Prostate gland (tissue), 2 donors: Measurements from ENCODE around the gene LGR6. TPM values are rescaled to one million over a fixed set of nuclear protein-coding genes. Genes with fewer than 3 reads are reported as not detected.

Source experiments
- DNase-seq: peaks from one replicate; pipeline ENCODE4 v3.0.0-alpha.2; 2019; ENCODE audit warnings: low spot score
- H3K27ac ChIP-seq, 2 donors: fragments of 200-600 bp; sonication (generic); 2 replicates each; pipeline ENCODE4 v1.5.1; 2017 to 2019
- H3K27me3 ChIP-seq: fragments of 200-600 bp; sonication (generic); replicated peaks from 2 replicates; pipeline ENCODE4 v1.5.1; 2019; ENCODE audit not compliant: insufficient read depth
- H3K36me3 ChIP-seq, 2 donors: fragments of 200-600 bp; sonication (generic); 1 replicate in 1 of 2; 2 replicates in 1 of 2; pipeline versions ENCODE4 v1.5.1 to v1.8.1; 2017 to 2019
- H3K4me1 ChIP-seq: fragments of 200-600 bp; sonication (generic); replicated peaks from 2 replicates; pipeline ENCODE4 v1.5.1; 2019
- H3K4me3 ChIP-seq, 2 donors: fragments of 200-600 bp; sonication (generic); 2 replicates each; pipeline ENCODE4 v1.5.1; 2017 to 2019
- H3K9me3 ChIP-seq: fragments of 200-600 bp; sonication (generic); 2 replicates; pipeline ENCODE4 v1.5.1; 2017
- POLR2A ChIP-seq: fragments of 450-650 bp; IDR thresholded peaks from one replicate; pipeline ENCODE4 v1.6.1; 2016; ENCODE audit warnings: antibody characterized with exemption, mild to moderate bottlenecking
- POLR2AphosphoS5 ChIP-seq: sonication (generic); formaldehyde crosslinking; IDR thresholded peaks from one replicate; pipeline ENCODE4 v1.6.1; 2017; ENCODE audit warnings: antibody characterized with exemption
- WGBS: methylation state at CpG from one replicate; pipeline ENCODE4 v1.1.5; 2018; 5-methylcytosine and 5-hydroxymethylcytosine counted together
- intact Hi-C: fragments of 100-400 bp; cut with DNase I; formaldehyde crosslinking; loops from one replicate; pipeline ENCODE4 v1.14.2; 2022
- total RNA-seq, 2 donors: library from RNA; depleted of rRNA; stranded (reverse); fragments of >200 nt; gene quantifications; one replicate each; pipeline ENCODE4 v1.1.0, GENCODE V29; 2016
- TF ChIP-seq, protein P1 (sequence below), 4 experiments: fragments of 200-600 bp in 2 of 4; fragments of 450-650 bp in 2 of 4; sonication (generic) in 2 of 4; IDR thresholded peaks; 1 replicate in 3 of 4; 2 replicates in 1 of 4; pipeline ENCODE4 v1.5.1; 2016 to 2019; ENCODE audit warnings: antibody characterized with exemption in 4 of 4, mild to moderate bottlenecking in 2 of 4, moderate library complexity in 2 of 4

Gene LGR6
- total RNA-seq, 2 donors from 2014 or later, result 8.0 to 25.6 TPM

DNA sequence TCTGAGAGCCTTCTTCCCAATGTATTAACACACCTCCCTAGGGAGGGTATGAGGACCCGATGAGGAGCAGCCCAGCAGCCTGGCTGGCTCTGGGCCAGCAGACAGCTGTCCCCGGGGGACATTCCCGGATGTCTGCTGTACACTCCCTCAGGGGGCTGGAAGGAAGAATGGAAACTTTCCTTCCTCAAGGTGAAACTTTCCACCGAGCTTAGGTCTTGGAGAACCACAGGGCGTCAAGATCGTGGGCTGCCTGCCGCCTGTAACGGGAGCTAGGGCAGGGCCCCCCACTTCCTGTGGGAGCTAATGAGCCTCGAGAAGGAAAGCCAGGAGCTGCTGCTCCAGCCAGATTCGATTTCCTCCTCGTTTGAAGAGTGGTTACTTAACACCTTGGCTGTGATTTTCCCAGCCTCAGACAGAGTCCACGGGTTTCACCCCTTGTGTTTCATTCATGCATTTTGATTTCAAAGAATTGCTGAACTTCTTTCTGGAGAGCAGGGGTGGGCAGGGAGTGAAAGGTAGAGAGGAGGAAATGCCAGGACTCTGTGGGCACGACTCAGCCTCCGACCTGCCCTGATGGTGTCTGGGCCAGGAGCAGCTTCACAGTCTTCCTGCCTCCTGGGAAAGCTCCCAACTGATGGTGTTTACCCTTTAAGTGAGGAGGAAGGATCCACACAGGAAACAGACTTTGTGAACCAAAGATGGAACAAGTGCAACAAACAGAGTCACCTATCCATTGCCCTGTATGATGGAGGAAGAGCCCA lies 118.5 kb downstream of the LGR6 start:
- H3K27me3 ChIP-seq, result no peaks in the 10 kb centered on the region
- H3K27ac ChIP-seq, result no peak overlapping the region
- no peaks in the 10 kb centered on the region for H3K36me3 ChIP-seq
- TF ChIP-seq, protein P1, sequence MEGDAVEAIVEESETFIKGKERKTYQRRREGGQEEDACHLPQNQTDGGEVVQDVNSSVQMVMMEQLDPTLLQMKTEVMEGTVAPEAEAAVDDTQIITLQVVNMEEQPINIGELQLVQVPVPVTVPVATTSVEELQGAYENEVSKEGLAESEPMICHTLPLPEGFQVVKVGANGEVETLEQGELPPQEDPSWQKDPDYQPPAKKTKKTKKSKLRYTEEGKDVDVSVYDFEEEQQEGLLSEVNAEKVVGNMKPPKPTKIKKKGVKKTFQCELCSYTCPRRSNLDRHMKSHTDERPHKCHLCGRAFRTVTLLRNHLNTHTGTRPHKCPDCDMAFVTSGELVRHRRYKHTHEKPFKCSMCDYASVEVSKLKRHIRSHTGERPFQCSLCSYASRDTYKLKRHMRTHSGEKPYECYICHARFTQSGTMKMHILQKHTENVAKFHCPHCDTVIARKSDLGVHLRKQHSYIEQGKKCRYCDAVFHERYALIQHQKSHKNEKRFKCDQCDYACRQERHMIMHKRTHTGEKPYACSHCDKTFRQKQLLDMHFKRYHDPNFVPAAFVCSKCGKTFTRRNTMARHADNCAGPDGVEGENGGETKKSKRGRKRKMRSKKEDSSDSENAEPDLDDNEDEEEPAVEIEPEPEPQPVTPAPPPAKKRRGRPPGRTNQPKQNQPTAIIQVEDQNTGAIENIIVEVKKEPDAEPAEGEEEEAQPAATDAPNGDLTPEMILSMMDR (IDR thresholded peaks at IDR 0.05), result no peak
- no peak for TF ChIP-seq POLR2AphosphoS5
- TF ChIP-seq POLR2A, result no peak
- no peak for DNase-seq
- H3K9me3 ChIP-seq, result no peaks in the 10 kb centered on the region
- H3K4me1 ChIP-seq, result no peaks in the 10 kb centered on the region
- WGBS, result 21% methylated on average over 14 of the region's 14 CpGs
- no peak overlapping the region for H3K4me3 ChIP-seq
- intact Hi-C loops, result no loop called here

DNA sequence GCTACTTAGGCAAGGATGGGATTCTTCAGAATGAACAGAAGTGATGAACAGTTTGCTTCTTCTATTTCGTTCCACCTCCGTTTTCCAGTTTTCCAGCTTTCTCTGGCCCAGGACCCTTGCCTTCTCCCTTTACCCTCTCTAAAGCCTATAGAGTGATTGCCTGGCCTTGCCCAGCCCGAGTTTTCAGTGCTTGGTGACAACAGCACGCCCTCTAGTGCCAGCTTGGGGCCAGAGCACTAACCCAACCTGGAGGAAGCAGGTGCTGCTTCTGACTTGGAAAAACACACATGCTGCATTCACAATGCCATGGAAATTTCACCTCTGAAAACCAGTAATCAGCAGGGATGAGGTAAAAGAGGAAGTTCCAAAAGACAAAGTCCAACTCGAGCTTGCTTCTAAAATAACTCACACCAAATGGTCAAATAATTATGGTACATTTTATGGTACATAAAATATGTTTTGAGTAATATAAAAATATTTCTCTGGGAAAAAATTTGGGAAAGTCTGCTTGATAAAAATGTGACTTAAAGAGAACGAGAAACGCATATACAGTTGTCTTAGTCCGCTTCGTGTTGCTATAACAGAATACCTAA lies 122.1 kb downstream of the LGR6 start:
- Histone ChIP-seq H3K4me3 (no peak overlapping the region), H3K27ac (no peak overlapping the region), H3K36me3 (no peaks in the 10 kb centered on the region), H3K9me3 (no peaks in the 10 kb centered on the region), H3K27me3 (no peaks in the 10 kb centered on the region), H3K4me1 (no peaks in the 10 kb centered on the region)
- DNase-seq, result peak; percentile 81
- TF ChIP-seq, protein P1 (IDR thresholded peaks at IDR 0.05), result peak; percentile 67 to 95 (median 88)
- no peak for TF ChIP-seq POLR2A
- intact Hi-C loops, result no loop called here
- whole genome bisulfite sequencing, result 30% methylated on average over 9 of the region's 9 CpGs

DNA sequence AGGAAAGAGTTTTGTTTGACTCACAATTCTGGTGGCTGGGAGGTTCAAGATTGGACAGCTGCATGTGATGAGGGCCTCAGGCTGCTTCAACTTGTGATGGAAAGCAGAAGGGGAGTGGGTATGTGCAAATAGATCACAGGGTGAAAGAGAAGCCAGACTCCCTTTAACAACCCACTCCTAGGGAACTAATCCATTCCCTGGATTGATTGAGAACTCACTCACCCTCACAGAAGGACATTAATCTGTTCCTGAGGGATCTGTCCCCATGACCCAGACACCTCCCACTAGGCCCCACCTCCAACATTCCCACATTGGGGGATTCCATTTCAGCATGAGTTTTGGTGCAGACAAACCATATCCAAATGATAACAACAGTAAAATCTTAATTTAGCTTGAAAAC lies 122.6 kb downstream of the LGR6 start:
- intact Hi-C loops, result no loop called here
- no peaks in the 10 kb centered on the region for H3K4me1 ChIP-seq
- TF ChIP-seq, protein P1 (IDR thresholded peaks at IDR 0.05), result no peak
- TF ChIP-seq POLR2A, result no peak
- no peak for TF ChIP-seq POLR2AphosphoS5
- DNase-seq, result no peak
- no peaks in the 10 kb centered on the region for H3K36me3 ChIP-seq
- no peaks in the 10 kb centered on the region for H3K27me3 ChIP-seq
- H3K4me3 ChIP-seq, result no peak overlapping the region
- H3K9me3 ChIP-seq, result no peaks in the 10 kb centered on the region
- H3K27ac ChIP-seq, result no peak overlapping the region

DNA sequence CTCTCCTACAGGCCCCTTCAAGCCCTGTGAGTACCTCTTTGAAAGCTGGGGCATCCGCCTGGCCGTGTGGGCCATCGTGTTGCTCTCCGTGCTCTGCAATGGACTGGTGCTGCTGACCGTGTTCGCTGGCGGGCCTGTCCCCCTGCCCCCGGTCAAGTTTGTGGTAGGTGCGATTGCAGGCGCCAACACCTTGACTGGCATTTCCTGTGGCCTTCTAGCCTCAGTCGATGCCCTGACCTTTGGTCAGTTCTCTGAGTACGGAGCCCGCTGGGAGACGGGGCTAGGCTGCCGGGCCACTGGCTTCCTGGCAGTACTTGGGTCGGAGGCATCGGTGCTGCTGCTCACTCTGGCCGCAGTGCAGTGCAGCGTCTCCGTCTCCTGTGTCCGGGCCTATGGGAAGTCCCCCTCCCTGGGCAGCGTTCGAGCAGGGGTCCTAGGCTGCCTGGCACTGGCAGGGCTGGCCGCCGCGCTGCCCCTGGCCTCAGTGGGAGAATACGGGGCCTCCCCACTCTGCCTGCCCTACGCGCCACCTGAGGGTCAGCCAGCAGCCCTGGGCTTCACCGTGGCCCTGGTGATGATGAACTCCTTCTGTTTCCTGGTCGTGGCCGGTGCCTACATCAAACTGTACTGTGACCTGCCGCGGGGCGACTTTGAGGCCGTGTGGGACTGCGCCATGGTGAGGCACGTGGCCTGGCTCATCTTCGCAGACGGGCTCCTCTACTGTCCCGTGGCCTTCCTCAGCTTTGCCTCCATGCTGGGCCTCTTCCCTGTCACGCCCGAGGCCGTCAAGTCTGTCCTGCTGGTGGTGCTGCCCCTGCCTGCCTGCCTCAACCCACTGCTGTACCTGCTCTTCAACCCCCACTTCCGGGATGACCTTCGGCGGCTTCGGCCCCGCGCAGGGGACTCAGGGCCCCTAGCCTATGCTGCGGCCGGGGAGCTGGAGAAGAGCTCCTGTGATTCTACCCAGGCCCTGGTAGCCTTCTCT lies 124.6 kb downstream of the LGR6 start:
- Histone ChIP-seq H3K36me3 (no peaks in the 10 kb centered on the region), H3K27me3 (no peaks in the 10 kb centered on the region), H3K9me3 (no peaks in the 10 kb centered on the region), H3K27ac (no peak overlapping the region), H3K4me1 (no peaks in the 10 kb centered on the region), H3K4me3 (no peak overlapping the region)
- intact Hi-C loops, result no loop called here
- TF ChIP-seq POLR2AphosphoS5 (no peak), POLR2A (no peak)
- TF ChIP-seq, protein P1 (IDR thresholded peaks at IDR 0.05), result no peak
- 90% methylated on average over 52 of the region's 52 CpGs for WGBS
- no peak for DNase-seq
